HG03103 (cell line): ENCODE measurements around the gene C1QTNF8.

Experiments
- ATAC-seq: cut with Tn5 transposase; IDR thresholded peaks from one replicate; pipeline ENCODE4 v1.9.1; 2021; ENCODE audit warnings: low read depth; ENCODE audit not compliant: unreplicated experiment

C1QTNF8 gene

GRCh38 chr16:1112506-1113184, 16.6 kb upstream of the C1QTNF8 start:
- no peak for ATAC-seq

DNA sequence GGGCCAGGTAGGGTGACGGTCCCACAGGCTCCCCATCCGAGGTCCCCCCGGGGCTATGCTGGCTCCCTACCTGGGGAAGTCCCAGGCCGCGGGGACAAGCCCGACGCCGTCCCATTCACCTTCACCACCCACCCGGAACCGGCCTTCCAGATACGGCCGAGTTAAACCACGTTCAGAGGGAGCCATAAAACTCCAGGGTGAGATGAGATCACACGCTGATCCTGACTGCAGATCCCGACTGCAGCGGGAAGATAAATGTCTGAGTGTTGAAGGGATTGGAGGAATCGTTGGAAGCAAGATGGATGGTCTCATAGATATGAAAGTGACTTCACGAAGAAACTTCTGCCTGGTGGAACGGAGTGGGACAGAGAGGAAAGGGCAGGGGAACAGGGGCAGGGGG, 13.6 kb upstream of the C1QTNF8 start:
- no peak for ATAC-seq

GRCh38 chr16:1108299-1109252, 12.5 kb upstream of the C1QTNF8 start:
- no peak for ATAC-seq

DNA sequence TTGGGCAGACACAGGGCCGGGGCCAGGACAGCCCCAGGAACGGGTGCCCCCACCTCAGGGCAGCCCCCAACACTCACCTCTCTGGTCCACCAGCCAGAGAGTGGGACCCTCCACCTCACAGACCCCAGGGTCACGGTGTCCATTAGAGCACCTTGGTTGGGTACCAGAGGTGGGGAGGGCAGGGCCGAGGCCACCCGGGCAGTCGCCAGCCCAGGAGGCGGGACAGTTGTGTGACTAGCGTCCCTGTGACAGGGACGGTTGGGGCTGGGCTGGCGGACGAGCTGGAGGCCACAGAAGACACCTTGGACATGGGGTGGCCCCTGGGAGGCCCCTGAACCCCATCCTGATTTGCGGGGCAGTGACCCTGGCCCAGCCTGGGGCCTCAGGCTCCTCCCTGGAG, 11.7 kb upstream of the C1QTNF8 start:
- ATAC-seq: no peak

- ATAC-seq: no peak
Measured at GRCh38 chr16:1107141-1107540, 11.1 kb upstream of the C1QTNF8 start.

GRCh38 chr16:1106659-1107058, 10.6 kb upstream of the C1QTNF8 start:
- ATAC-seq: no peak

DNA sequence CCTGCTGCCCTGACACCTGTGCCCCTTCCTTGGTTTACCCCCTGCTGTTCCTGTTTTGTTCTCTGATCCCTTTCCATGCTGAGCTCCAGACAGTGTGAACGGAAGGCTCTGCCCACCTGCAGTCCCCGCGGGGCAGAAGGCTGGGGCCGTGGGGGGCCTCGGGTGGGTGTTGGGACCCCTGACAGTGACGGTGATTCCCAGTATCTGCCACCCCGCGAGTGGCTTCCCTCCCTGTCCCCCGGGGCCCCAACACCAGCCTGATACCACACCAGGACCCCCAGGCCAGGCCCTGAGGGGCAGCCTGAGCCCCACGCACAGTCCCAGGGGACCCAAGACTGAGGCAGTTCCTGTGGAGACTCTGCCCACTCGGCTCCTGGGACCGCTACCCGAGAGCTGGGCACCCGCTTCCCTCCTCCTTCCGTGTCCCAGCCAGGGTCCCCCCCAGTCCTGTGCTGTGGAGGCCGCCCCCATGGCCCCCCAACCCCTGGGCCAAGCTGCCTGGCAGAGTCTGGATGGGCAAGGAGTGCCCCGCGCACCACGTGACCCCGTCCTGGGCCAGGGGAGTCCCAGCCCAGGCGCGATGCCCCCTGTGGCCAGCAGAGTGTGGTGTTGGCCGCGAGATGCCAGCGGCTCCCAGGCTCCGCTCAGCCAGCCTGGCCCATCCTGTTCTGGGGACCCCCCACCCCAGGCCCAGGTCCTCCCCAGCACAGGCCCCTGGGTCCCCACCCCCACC, 10.0 kb upstream of the C1QTNF8 start:
- no peak for ATAC-seq

- ATAC-seq: no peak
Measured at GRCh38 chr16:1103636-1103980, 7.6 kb upstream of the C1QTNF8 start.

DNA sequence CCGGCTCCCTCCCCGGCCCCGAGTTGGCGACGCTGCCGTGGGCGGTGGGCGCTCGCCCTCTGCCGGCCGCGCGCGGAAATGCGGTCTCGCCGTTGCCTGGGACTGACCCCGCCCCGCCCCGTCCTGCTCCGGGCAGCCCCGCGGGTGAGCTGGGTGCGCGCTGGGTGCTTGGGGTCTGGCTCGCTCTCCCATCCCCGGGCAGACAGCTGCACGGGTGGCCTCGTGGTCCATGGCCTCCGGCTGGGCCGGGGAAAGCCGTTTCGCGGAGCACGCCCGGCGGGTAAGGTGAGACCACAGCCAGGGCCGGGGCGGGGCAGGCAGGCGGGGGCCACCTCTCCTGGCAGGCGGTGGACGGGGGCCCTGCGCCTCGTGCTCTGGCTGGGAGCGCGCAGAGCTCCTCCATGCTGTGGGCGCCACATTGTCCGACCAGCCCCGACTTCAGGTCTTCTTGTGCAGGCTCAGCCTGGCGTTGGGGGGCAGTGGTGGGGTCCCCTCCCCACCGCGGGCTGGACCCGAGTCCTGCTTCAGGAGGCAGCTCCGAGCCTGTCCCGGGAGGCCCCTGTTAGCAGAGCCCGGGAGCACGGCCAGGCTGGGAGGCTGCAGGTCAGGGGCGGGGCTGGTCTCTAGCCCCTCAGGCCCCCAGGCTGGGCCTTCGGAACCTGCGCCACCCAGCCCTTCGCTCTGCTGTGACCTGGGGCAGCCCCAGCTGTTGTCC, 7.0 kb upstream of the C1QTNF8 start:
- ATAC-seq: no peak

GRCh38 chr16:1102333-1102700, 6.3 kb upstream of the C1QTNF8 start:
- ATAC-seq: no peak

DNA sequence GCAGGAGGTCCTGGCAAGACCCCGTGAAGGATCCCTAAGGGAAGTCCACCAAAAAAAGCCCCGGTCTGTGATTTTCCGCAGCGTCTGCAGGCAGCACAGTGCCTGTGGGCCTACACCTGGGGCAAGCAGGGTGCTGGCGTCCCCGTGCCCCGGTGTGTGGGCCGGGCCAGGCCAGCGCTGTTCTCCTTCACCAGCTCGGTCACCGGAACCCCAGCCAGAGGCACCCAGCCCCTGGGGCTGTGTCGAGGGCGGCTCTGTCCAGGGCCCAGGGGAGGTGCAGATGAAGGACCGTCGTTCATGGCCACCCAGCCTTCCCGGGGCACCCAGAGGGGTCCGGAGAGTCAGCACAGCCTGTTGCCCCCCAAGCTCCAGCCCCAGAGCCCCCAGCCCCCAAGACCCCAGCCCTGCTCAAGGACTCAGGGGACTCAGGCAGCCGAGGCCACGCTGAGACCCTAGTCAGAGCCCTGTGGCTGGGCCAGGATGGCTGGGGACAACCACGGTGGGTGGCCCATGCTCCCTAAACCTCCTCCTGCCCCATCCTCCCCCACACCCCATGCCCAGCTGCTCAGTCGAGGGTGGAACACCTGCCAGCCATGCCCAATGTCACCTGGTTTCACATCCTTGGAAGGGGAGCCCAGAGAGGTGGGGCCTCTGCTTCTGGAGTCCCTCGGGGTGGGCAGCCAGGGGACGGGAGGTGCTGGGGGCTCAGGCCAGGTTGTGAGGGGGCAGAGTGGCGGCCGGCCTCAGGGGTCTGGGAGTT, 5.7 kb upstream of the C1QTNF8 start:
- no peak for ATAC-seq

GRCh38 chr16:1101133-1101532, 5.1 kb upstream of the C1QTNF8 start:
- no peak for ATAC-seq

DNA sequence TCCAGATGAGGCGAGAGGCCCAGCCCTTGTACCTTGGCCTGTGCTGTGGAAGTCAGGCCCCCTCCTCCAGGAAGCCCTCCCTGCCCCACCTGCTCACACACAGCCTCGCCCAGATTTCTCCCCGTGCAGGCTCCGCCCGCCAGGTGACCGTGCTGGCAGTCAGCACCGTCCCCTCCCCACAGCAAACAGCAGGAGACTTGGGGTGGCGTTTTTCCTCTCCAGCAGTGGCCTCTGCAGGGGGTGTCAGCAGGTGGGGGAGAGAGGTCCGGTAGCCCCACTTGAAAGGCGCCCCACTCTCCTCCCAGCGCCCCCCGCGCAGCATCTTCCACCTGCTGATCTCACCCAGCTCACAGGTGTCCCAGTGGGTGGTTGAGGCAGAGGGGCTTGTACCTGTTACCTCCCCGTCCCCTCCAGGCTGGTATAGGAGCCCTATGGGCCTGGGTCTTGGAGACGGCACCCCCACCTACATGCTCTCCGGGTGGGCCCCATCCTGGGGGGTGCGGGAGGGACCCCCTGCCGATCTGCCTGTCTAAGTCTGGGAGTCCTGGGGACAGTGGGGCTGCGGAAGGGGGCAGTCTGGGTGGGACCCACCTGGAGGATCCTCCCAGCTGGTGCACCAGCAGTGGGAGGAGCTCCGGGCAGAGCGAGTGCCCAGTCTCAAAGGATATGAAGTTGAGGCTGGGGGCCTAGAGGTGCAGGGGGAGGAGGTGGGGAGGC, 4.2 kb upstream of the C1QTNF8 start:
- ATAC-seq: no peak

GRCh38 chr16:1099189-1100083, 3.4 kb upstream of the C1QTNF8 start:
- ATAC-seq: no peak

GRCh38 chr16:1098266-1098991, 2.4 kb upstream of the C1QTNF8 start:
- ATAC-seq: no peak

GRCh38 chr16:1097800-1098199, 1.8 kb upstream of the C1QTNF8 start:
- ATAC-seq: no peak

DNA sequence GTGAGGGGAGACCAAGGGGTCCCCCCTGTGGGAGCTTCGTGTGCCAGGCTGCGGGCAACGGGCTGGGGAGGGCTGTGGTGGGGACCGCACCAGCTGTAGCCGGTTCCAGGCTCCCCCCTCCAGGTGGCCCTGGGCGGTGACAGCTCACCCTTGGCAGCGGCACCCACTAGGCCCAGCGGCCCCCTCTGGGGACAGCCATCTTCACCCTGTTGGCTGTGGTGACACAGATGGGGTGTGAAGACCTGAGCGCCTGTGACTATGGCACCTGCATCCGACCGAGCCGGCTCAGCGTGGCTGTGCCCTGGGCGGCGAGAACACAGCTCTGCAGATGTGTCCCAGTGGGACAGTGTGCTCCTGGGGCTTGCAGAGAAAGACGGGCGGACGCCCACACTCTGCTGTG, 1.1 kb upstream of the C1QTNF8 start:
- ATAC-seq: no peak
